ENCODE data around the gene SAP25. TPM values are rescaled to one million over a fixed set of nuclear protein-coding genes. Genes with fewer than 3 reads are reported as not detected.

SAP25 gene
- total and polyA plus RNA-seq, 2 experiments from 2014 or later = 3.8 to 4.1 TPM

- Mint-ChIP-seq H3K4me1 (peaks cover 28% of the 10 kb centered on the region), H3K9me3 (no peaks in the 10 kb centered on the region; the same call in 2 of the 3 replicates), H3K36me3 (ENCODE audit: low read depth) (peaks cover 16% of the 10 kb centered on the region), H3K27me3 (ENCODE audit: insufficient read depth, low read depth, poor library complexity) (peaks cover 27% of the 10 kb centered on the region), H3K27ac (no peak overlapping the region), H3K4me3 (no peak overlapping the region; the same call in 2 of the 3 replicates)
- Histone ChIP-seq H3K79me2 (replicated peaks; ENCODE audit: insufficient read depth) (no peaks in the 10 kb centered on the region), H4K20me1 (replicated peaks; ENCODE audit: insufficient read depth) (no peaks in the 10 kb centered on the region; the same call in 1 of the 2 replicates), H3K4me1 (ENCODE audit: insufficient read depth) (peaks cover 18% of the 10 kb centered on the region), H3K27me3 (ENCODE audit: insufficient read depth) (no peaks in the 10 kb centered on the region), H3F3A (replicated peaks; ENCODE audit: low read depth) (0 out of 2 replicates have a peak, but pooled peaks cover 3% of the 10 kb centered on the region), H3K27ac (ENCODE audit: low read depth) (no peak overlapping the region), H2AFZ (no peak overlapping the region), H3K9me2 (ENCODE audit: insufficient read depth) (no peaks in the 10 kb centered on the region), H3K36me3 (ENCODE audit: insufficient read depth) (no peaks in the 10 kb centered on the region; the same call in none of the 2 replicates), H3K4me2 (no peak overlapping the region), H3K4me3 (no peak overlapping the region)
- DNase-seq (ENCODE audit: low spot score) = no peak
- ATAC-seq = no peak
- TF ChIP-seq ZNF462 (CRISPR knock-in tag; IDR thresholded peaks at IDR 0.05) (no peak), ETS1 (IDR thresholded peaks at IDR 0.05) (no peak), ZNF114 (CRISPR knock-in tag; IDR thresholded peaks at IDR 0.05) (no peak), POLR2AphosphoS5 (IDR thresholded peaks at IDR 0.05; ENCODE audit: low read depth) (no peak), STAT1 (IDR thresholded peaks at IDR 0.05; ENCODE audit: unreplicated experiment) (no peak), EZH2 (IDR thresholded peaks at IDR 0.05; ENCODE audit: low read depth, unreplicated experiment) (no peak)
Measured at GRCh38 chr7:100598425-100598824, 24.7 kb upstream of the SAP25 start.
